Bronchial epithelial cell (primary cell): ENCODE results near the gene STK39. TPM values are rescaled to one million over a fixed set of nuclear protein-coding genes. Genes with fewer than 3 reads are reported as not detected.

Experiments used
- DNase-seq: peaks from one replicate; pipeline ENCODE4 v3.0.0-alpha.2; 2010; ENCODE audit warnings: low read depth
- FAIRE-seq: peaks from 2 replicates; lab custom pipeline; 2011; peaks lifted over from hg19 to GRCh38; lab: Jason Lieb, UNC
- H3K27me3 ChIP-seq: 2 replicates; pipeline ENCODE4 v1.5.1; 2011; ENCODE audit warnings: low read length; ENCODE audit not compliant: control insufficient read depth, insufficient read depth
- H3K36me3 ChIP-seq: 2 replicates; pipeline ENCODE4 v1.5.1; 2011; ENCODE audit warnings: low read length; ENCODE audit not compliant: control insufficient read depth, insufficient read depth
- H3K4me3 ChIP-seq: 2 replicates; pipeline ENCODE4 v1.5.1; 2011; ENCODE audit warnings: mild to moderate bottlenecking, low read depth, low read length, control low read depth
- CTCF ChIP-seq: IDR thresholded peaks from 2 replicates; pipeline ENCODE4 v1.5.1; 2011; ENCODE audit warnings: mild to moderate bottlenecking, moderate library complexity, low read length, control low read depth, inconsistent platforms; ENCODE audit not compliant: insufficient read depth, severe bottlenecking
- total RNA-seq: library from RNA; depleted of rRNA; stranded (reverse); fragments of >200 nt; gene quantifications from 2 replicates; pipeline ENCODE4 v1.2.1, GENCODE V29; 2014

The STK39 gene
- total RNA-seq, 1 donor from 2014 or later, result 20.3 TPM

- Histone ChIP-seq H3K4me3 (no peak overlapping the region), H3K27me3 (no peaks in the 10 kb centered on the region), H3K36me3 (no peaks in the 10 kb centered on the region)
- DNase-seq, result no peak
- FAIRE-seq, result no peak
- TF ChIP-seq CTCF, result no peak
Measured at GRCh38 chr2:167940734-167941507, 306.5 kb downstream of the STK39 start.

GRCh38 chr2:167940346-167940725, 307.1 kb downstream of the STK39 start:
- H3K36me3 ChIP-seq, result no peaks in the 10 kb centered on the region
- no peak for TF ChIP-seq CTCF
- FAIRE-seq (no peak), DNase-seq (no peak)
- no peaks in the 10 kb centered on the region for H3K27me3 ChIP-seq
- H3K4me3 ChIP-seq, result no peak overlapping the region

- no peak for FAIRE-seq
- no peaks in the 10 kb centered on the region for H3K27me3 ChIP-seq
- no peak for DNase-seq
- H3K36me3 ChIP-seq, result no peaks in the 10 kb centered on the region
- H3K4me3 ChIP-seq, result no peak overlapping the region
- TF ChIP-seq CTCF, result no peak
Measured at GRCh38 chr2:167939514-167940345, 307.7 kb downstream of the STK39 start.

- H3K4me3 ChIP-seq, result no peak overlapping the region
- DNase-seq (no peak), FAIRE-seq (no peak)
- H3K36me3 ChIP-seq, result no peaks in the 10 kb centered on the region
- H3K27me3 ChIP-seq, result no peaks in the 10 kb centered on the region
- no peak for TF ChIP-seq CTCF
Measured at GRCh38 chr2:167937403-167937802, 310.0 kb downstream of the STK39 start.

GRCh38 chr2:167935803-167936110, 311.6 kb downstream of the STK39 start:
- TF ChIP-seq CTCF, result no peak
- Histone ChIP-seq H3K4me3 (no peak overlapping the region), H3K36me3 (no peaks in the 10 kb centered on the region), H3K27me3 (no peaks in the 10 kb centered on the region)
- FAIRE-seq (no peak), DNase-seq (no peak)
